ENCODE measurements around the gene DIAPH3.

DNA sequence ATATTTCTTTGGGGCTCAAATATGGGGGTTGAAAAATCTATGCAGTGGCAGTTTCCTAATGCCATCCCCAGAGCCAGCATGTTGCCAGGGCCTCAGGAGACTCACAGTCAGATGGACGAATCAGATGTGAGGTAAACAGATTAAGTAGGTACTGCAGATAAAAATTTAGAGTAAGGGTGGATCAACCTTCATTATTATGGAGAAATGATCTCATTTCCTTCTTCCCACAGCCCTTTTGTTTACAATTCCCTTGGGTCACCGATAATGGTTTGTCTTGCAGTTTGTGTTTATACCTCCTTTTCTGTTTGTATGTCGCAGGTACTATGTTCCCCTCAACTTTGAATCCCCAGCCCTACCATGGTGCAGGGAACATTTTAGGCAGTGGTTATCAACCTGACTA lies 20.0 kb downstream of the DIAPH3 start:
- TF ChIP-seq, protein P1, sequence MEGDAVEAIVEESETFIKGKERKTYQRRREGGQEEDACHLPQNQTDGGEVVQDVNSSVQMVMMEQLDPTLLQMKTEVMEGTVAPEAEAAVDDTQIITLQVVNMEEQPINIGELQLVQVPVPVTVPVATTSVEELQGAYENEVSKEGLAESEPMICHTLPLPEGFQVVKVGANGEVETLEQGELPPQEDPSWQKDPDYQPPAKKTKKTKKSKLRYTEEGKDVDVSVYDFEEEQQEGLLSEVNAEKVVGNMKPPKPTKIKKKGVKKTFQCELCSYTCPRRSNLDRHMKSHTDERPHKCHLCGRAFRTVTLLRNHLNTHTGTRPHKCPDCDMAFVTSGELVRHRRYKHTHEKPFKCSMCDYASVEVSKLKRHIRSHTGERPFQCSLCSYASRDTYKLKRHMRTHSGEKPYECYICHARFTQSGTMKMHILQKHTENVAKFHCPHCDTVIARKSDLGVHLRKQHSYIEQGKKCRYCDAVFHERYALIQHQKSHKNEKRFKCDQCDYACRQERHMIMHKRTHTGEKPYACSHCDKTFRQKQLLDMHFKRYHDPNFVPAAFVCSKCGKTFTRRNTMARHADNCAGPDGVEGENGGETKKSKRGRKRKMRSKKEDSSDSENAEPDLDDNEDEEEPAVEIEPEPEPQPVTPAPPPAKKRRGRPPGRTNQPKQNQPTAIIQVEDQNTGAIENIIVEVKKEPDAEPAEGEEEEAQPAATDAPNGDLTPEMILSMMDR (IDR thresholded peaks at IDR 0.05; ENCODE audit: low read depth, low read length, poor library complexity, severe bottlenecking), result no peak
- no peak for TF ChIP-seq EZH2phosphoT487 (IDR thresholded peaks at IDR 0.05; ENCODE audit: borderline replicate concordance, low read length)

Data from DOHH2 (cell line).